Measurements from ENCODE around the gene POU4F1.
"Not testable (repeated sequence)": the region's sequence is repeated elsewhere in the genome, so short reads cannot be mapped to it uniquely, and the experiment has no call there.

The POU4F1 gene

GRCh38 chr13:78603240-78603957 is at the start of gene POU4F1:
Gene POU4F1 (minus strand): TSS chr13:78603552. CDS start chr13:78603326, 226 bp downstream.
- no peak for DNase-seq

- DNase-seq, result no peak
These were observed 49.3 kb upstream of the POU4F1 start for GRCh38 chr13:78652651-78653050.

- peak in 1 of 2 donors; percentile 1 for DNase-seq
These were observed 47.3 kb upstream of the POU4F1 start for GRCh38 chr13:78650717-78651083.

- DNase-seq, result peak in 1 of 2 donors; percentile 2
These were observed 46.8 kb upstream of the POU4F1 start for GRCh38 chr13:78649997-78650716.

- not testable (repeated sequence) for DNase-seq
These were observed 43.8 kb upstream of the POU4F1 start for GRCh38 chr13:78647109-78647678.

- DNase-seq, result no peak
These were observed 34.9 kb upstream of the POU4F1 start for GRCh38 chr13:78638216-78638615.

- no peak for DNase-seq
These were observed 33.1 kb upstream of the POU4F1 start for GRCh38 chr13:78636495-78636894.

- DNase-seq, result no peak
These were observed 29.6 kb upstream of the POU4F1 start for GRCh38 chr13:78632996-78633395.

GRCh38 chr13:78631077-78631476 is 27.7 kb upstream of the POU4F1 start:
- DNase-seq, result no peak

- DNase-seq, result no peak
These were observed 27.2 kb upstream of the POU4F1 start for GRCh38 chr13:78630511-78630910.

- no peak for DNase-seq
These were observed 22.0 kb upstream of the POU4F1 start for GRCh38 chr13:78625384-78625783.

- no peak for DNase-seq
These were observed 19.8 kb upstream of the POU4F1 start for GRCh38 chr13:78623132-78623531.

- DNase-seq, result no peak
These were observed 17.7 kb upstream of the POU4F1 start for GRCh38 chr13:78620936-78621470.

- DNase-seq, result no peak
These were observed 15.1 kb upstream of the POU4F1 start for GRCh38 chr13:78618411-78618810.

- no peak for DNase-seq
These were observed 7.7 kb upstream of the POU4F1 start for GRCh38 chr13:78611040-78611439.

- no peak for DNase-seq
These were observed 7.1 kb upstream of the POU4F1 start for GRCh38 chr13:78610381-78610883.

GRCh38 chr13:78609464-78610205 is 6.3 kb upstream of the POU4F1 start:
- DNase-seq, result no peak

GRCh38 chr13:78608688-78609463 is 5.5 kb upstream of the POU4F1 start:
- DNase-seq, result no peak

GRCh38 chr13:78608252-78608687 is 4.9 kb upstream of the POU4F1 start:
- no peak for DNase-seq

GRCh38 chr13:78607409-78608251 is 4.3 kb upstream of the POU4F1 start:
- DNase-seq, result no peak
